PC-9 (cell line): ENCODE results near the gene GLOD5. TPM values are rescaled to one million over a fixed set of nuclear protein-coding genes. Genes with fewer than 3 reads are reported as not detected.

Experiments used
- BruUV-seq: library from RNA; stranded (reverse); fragments of 400-500 nt; replicated peaks from 2 replicates; lab custom pipeline; 2021; lab: Mats Ljungman, UMichigan
- CTCF ChIA-PET: fragments of 300-600 bp; sonication (Branson Sonifier 250); formaldehyde crosslinking; loops from one replicate; lab custom pipeline; 2022; ENCODE audit warnings: antibody characterized with exemption; lab: Charles Lee
- POLR2A ChIA-PET: fragments of 300-600 bp; sonication (Branson Sonifier 250); formaldehyde crosslinking; loops from one replicate; lab custom pipeline; 2022; ENCODE audit warnings: antibody characterized with exemption; ENCODE audit not compliant: unreplicated experiment; lab: Charles Lee
- DNase-seq, 2 experiments: peaks; one replicate each; pipeline versions ENCODE4 v3.0.0 to v3.0.0-alpha.2; 2015 to 2022; ENCODE audit warnings: mixed read lengths in 1 of 2
- H2AFZ ChIP-seq: fragments of 200-600 bp; sonication (generic); 2 replicates; pipeline ENCODE4 v1.8.1; 2017; ENCODE audit warnings: antibody characterized with exemption
- H3F3A ChIP-seq: fragments of 200-600 bp; sonication (generic); 2 replicates; pipeline ENCODE4 v1.8.1; 2017; ENCODE audit warnings: antibody characterized with exemption, mild to moderate bottlenecking, low read depth; ENCODE audit not compliant: insufficient read depth
- H3K27ac ChIP-seq: fragments of 200-600 bp; sonication (generic); 2 replicates; pipeline ENCODE4 v1.6.1; 2016; ENCODE audit warnings: mixed run types
- H3K27me3 ChIP-seq: fragments of 200-600 bp; sonication (generic); 2 replicates; pipeline ENCODE4 v1.6.1; 2016; ENCODE audit warnings: low read depth, mixed run types; ENCODE audit not compliant: insufficient read depth
- H3K36me3 ChIP-seq: fragments of 200-600 bp; sonication (generic); 2 replicates; pipeline ENCODE4 v1.6.1; 2016; ENCODE audit warnings: low read depth, mixed run types
- H3K4me1 ChIP-seq: fragments of 200-600 bp; sonication (generic); replicated peaks from 2 replicates; pipeline ENCODE4 v1.6.1; 2016; ENCODE audit warnings: mixed run types; ENCODE audit not compliant: insufficient read depth
- H3K4me2 ChIP-seq: fragments of 200-600 bp; sonication (generic); 2 replicates; pipeline ENCODE4 v1.6.1; 2017; ENCODE audit warnings: mixed run types
- H3K4me3 ChIP-seq: fragments of 200-600 bp; sonication (generic); 2 replicates; pipeline ENCODE4 v1.6.1; 2016; ENCODE audit warnings: mixed run types
- H3K79me2 ChIP-seq: fragments of 200-600 bp; sonication (generic); 2 replicates; pipeline ENCODE4 v1.6.1; 2017; ENCODE audit warnings: low read depth, mixed run types
- H3K9me2 ChIP-seq: fragments of 200-600 bp; sonication (generic); 2 replicates; pipeline ENCODE4 v1.8.1; 2017; ENCODE audit warnings: mild to moderate bottlenecking; ENCODE audit not compliant: insufficient read depth
- H3K9me3 ChIP-seq: fragments of 200-600 bp; sonication (generic); 2 replicates; pipeline ENCODE4 v1.8.1; 2016; ENCODE audit warnings: low read depth; ENCODE audit not compliant: insufficient read depth
- H4K20me1 ChIP-seq: fragments of 200-600 bp; sonication (generic); 2 replicates; pipeline ENCODE4 v1.8.1; 2017; ENCODE audit not compliant: insufficient read depth
- CTCF ChIP-seq: fragments of 200-600 bp; sonication (generic); conservative IDR thresholded peaks from 2 replicates; pipeline ENCODE4 v1.6.1; 2017; ENCODE audit warnings: mixed run types, antibody characterized with exemption, mild to moderate bottlenecking, moderate library complexity
- EZH2 ChIP-seq: fragments of 200-600 bp; sonication (generic); IDR thresholded peaks from 2 replicates; pipeline ENCODE4 v1.8.0; 2017; ENCODE audit warnings: antibody characterized with exemption, low read depth
- intact Hi-C: fragments of 100-400 bp; cut with micrococcal nuclease; formaldehyde crosslinking; loops from one replicate; pipeline ENCODE4 v1.10.0; 2022; ENCODE audit not compliant: unreplicated experiment
- total RNA-seq: library from RNA; stranded (reverse); gene quantifications from 2 replicates; pipeline ENCODE4 v1.2.3, GENCODE V29; 2021

The GLOD5 gene
- total RNA-seq, 1 experiment from 2014 or later, result not detected

DNA sequence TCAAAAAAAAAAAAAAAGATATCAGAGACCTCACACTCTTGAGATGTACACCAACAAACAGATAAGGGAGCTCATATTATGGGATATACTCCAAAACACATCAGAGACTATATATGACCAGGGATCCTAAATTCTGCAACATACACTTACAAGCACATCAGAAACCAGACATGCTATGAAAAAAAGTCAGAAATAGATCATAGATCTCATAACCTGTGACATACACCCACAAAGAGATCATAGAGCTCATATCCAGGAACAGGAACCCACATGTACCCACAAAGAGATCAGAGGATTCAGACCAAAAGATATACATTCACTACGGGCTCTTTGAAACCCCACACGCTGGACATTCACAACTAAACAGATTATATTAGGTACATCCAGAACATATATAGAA, 35.0 kb upstream of the GLOD5 start:
- H3K9me3 ChIP-seq, result no peaks in the 10 kb centered on the region
- H3K4me3 ChIP-seq, result no peak overlapping the region
- no peaks in the 10 kb centered on the region for H3K79me2 ChIP-seq
- no peak overlapping the region for H2AFZ ChIP-seq
- no peaks in the 10 kb centered on the region for H4K20me1 ChIP-seq
- H3K4me2 ChIP-seq, result no peak overlapping the region
- H3K27me3 ChIP-seq, result no peaks in the 10 kb centered on the region
- no TSS peak for BruUV-seq
- no peaks in the 10 kb centered on the region for H3K36me3 ChIP-seq
- no peaks in the 10 kb centered on the region for H3F3A ChIP-seq
- ChIA-PET POLR2A (no interaction called here), CTCF (no interaction called here)
- no peak overlapping the region for H3K27ac ChIP-seq
- intact Hi-C loops, result no loop called here
- DNase-seq, result no peak
- H3K9me2 ChIP-seq, result no peaks in the 10 kb centered on the region
- TF ChIP-seq EZH2 (no peak), CTCF (no peak)
- no peaks in the 10 kb centered on the region for H3K4me1 ChIP-seq

DNA sequence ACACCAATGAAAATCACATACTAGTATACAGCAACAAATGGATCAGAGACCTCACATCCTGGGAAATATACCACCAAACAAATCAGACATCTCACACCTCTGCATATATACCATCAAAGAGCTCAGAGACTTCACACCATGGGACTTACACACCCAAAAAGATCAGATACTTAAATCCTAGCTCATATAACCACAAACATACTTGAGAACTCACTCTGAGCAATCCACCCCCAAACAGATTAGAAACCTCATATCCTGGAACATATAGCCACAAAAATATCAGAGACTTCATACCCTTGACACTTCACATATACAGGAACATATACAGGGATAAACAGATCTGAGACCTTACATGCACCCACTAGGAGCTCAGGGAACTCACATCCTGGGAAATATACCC, 32.9 kb upstream of the GLOD5 start:
- Histone ChIP-seq H3K9me3 (no peaks in the 10 kb centered on the region), H3F3A (no peaks in the 10 kb centered on the region), H3K4me2 (no peak overlapping the region), H3K9me2 (no peaks in the 10 kb centered on the region), H2AFZ (no peak overlapping the region), H3K79me2 (no peaks in the 10 kb centered on the region), H3K36me3 (no peaks in the 10 kb centered on the region), H3K27ac (no peak overlapping the region), H3K4me3 (no peak overlapping the region), H3K27me3 (no peaks in the 10 kb centered on the region), H3K4me1 (no peaks in the 10 kb centered on the region), H4K20me1 (no peaks in the 10 kb centered on the region)
- TF ChIP-seq EZH2 (no peak), CTCF (no peak)
- ChIA-PET CTCF (no interaction called here), POLR2A (no interaction called here)
- DNase-seq, result no peak
- no TSS peak for BruUV-seq
- intact Hi-C loops, result no loop called here

GRCh38 chrX:48736303-48736702, 25.2 kb upstream of the GLOD5 start:
- Histone ChIP-seq H3K36me3 (no peaks in the 10 kb centered on the region), H4K20me1 (no peaks in the 10 kb centered on the region), H3K9me2 (no peaks in the 10 kb centered on the region), H3K27ac (no peak overlapping the region), H3K4me2 (peak overlapping the region; percentile 65), H3K9me3 (no peaks in the 10 kb centered on the region), H3K4me1 (no peaks in the 10 kb centered on the region), H3K79me2 (no peaks in the 10 kb centered on the region), H2AFZ (no peak overlapping the region), H3F3A (no peaks in the 10 kb centered on the region), H3K4me3 (no peak overlapping the region; the same call in 1 of the 2 replicates), H3K27me3 (no peaks in the 10 kb centered on the region)
- intact Hi-C loops, result no loop called here
- TF ChIP-seq EZH2 (no peak), CTCF (no peak)
- DNase-seq, result no peak
- no TSS peak for BruUV-seq
- ChIA-PET CTCF (no interaction called here), POLR2A (no interaction called here)
